ENCODE data around the gene ADAMTSL1. TPM values are rescaled to one million over a fixed set of nuclear protein-coding genes. Genes with fewer than 3 reads are reported as not detected.
A peak's percentile ranks its signal among the peaks of the same experiment; 100 is the strongest.

ADAMTSL1 gene
- total RNA-seq, 4 donors from 2014 or later = 2.8 to 26.4 (median 9.4) TPM

GRCh38 chr9:18629136-18629535, 155.2 kb downstream of the ADAMTSL1 start:
- Histone ChIP-seq H3K36me3 (no peaks in the 10 kb centered on the region), H3K27ac (no peak overlapping the region), H3K9me3 (no peaks in the 10 kb centered on the region), H3K4me1 (no peaks in the 10 kb centered on the region), H3K27me3 (no peaks in the 10 kb centered on the region), H3K4me3 (no peak overlapping the region)
- no peak for TF ChIP-seq POLR2A (IDR thresholded peaks at IDR 0.05)
- no peak for TF ChIP-seq CTCF (IDR thresholded peaks at IDR 0.05)
- no peak for DNase-seq

- TF ChIP-seq CTCF (IDR thresholded peaks at IDR 0.05) (no peak), POLR2A (IDR thresholded peaks at IDR 0.05) (no peak)
- no peaks in the 10 kb centered on the region for H3K4me1 ChIP-seq
- H3K4me3 ChIP-seq = no peak overlapping the region
- peak overlapping the region in 1 of 4 donors; percentile 6 for H3K27ac ChIP-seq
- H3K9me3 ChIP-seq = no peaks in the 10 kb centered on the region
- no peak for DNase-seq
- H3K27me3 ChIP-seq = no peaks in the 10 kb centered on the region
- no peaks in the 10 kb centered on the region for H3K36me3 ChIP-seq
Measured at GRCh38 chr9:18632632-18633403, 158.9 kb downstream of the ADAMTSL1 start.

GRCh38 chr9:18636781-18637180, 162.8 kb downstream of the ADAMTSL1 start:
- DNase-seq = no peak
- H3K4me1 ChIP-seq = no peaks in the 10 kb centered on the region
- no peaks in the 10 kb centered on the region for H3K36me3 ChIP-seq
- no peaks in the 10 kb centered on the region for H3K27me3 ChIP-seq
- no peak overlapping the region for H3K4me3 ChIP-seq
- no peak overlapping the region for H3K27ac ChIP-seq
- no peaks in the 10 kb centered on the region for H3K9me3 ChIP-seq
- TF ChIP-seq CTCF (IDR thresholded peaks at IDR 0.05) (no peak), POLR2A (IDR thresholded peaks at IDR 0.05) (no peak)

GRCh38 chr9:18638371-18639249, 164.7 kb downstream of the ADAMTSL1 start:
- no peak overlapping the region for H3K4me3 ChIP-seq
- H3K27ac ChIP-seq = no peak overlapping the region
- no peaks in the 10 kb centered on the region for H3K27me3 ChIP-seq
- H3K4me1 ChIP-seq = no peaks in the 10 kb centered on the region
- TF ChIP-seq CTCF (IDR thresholded peaks at IDR 0.05) = no peak
- no peak for TF ChIP-seq POLR2A (IDR thresholded peaks at IDR 0.05)
- no peaks in the 10 kb centered on the region for H3K9me3 ChIP-seq
- no peaks in the 10 kb centered on the region for H3K36me3 ChIP-seq
- DNase-seq = no peak

GRCh38 chr9:18639911-18640310, 166.0 kb downstream of the ADAMTSL1 start:
- TF ChIP-seq CTCF (IDR thresholded peaks at IDR 0.05) = no peak
- TF ChIP-seq POLR2A (IDR thresholded peaks at IDR 0.05) = no peak
- Histone ChIP-seq H3K27me3 (no peaks in the 10 kb centered on the region), H3K27ac (no peak overlapping the region), H3K36me3 (no peaks in the 10 kb centered on the region), H3K9me3 (no peaks in the 10 kb centered on the region), H3K4me1 (no peaks in the 10 kb centered on the region), H3K4me3 (no peak overlapping the region)
- DNase-seq = no peak
